ENCODE data around the gene NUDT14. TPM values are rescaled to one million over a fixed set of nuclear protein-coding genes. Genes with fewer than 3 reads are reported as not detected.

NUDT14 gene
- polyA plus RNA-seq, 1 donor from 2014 or later, result 55.0 TPM

GRCh38 chr14:105136401-105137322 lies 44.5 kb downstream of the NUDT14 start:
- H3K4me3 ChIP-seq (ENCODE audit: low read length), result no peak overlapping the region
- H3K79me2 ChIP-seq (replicated peaks; ENCODE audit: insufficient read depth, low read length), result no peaks in the 10 kb centered on the region
- no peaks in the 10 kb centered on the region for H3K27me3 ChIP-seq (ENCODE audit: insufficient read depth, low read depth, low read length)
- H3K27ac ChIP-seq (ENCODE audit: low read length), result no peak overlapping the region
- no peak overlapping the region for H2AFZ ChIP-seq (ENCODE audit: low read depth, low read length)
- H3K4me2 ChIP-seq (ENCODE audit: low read length), result no peak overlapping the region
- H3K9me2 ChIP-seq (ENCODE audit: insufficient read depth, low read length), result no peaks in the 10 kb centered on the region
- H3K9me3 ChIP-seq (ENCODE audit: low read length), result peaks cover 13% of the 10 kb centered on the region
- no peaks in the 10 kb centered on the region for H4K20me1 ChIP-seq (ENCODE audit: insufficient read depth)
- H3F3A ChIP-seq (ENCODE audit: insufficient read depth, low read length, poor library complexity, severe bottlenecking), result no peaks in the 10 kb centered on the region
- H3K9ac ChIP-seq (ENCODE audit: low read length), result no peak overlapping the region
- TF ChIP-seq CTCF (IDR thresholded peaks at IDR 0.05; ENCODE audit: poor library complexity, severe bottlenecking) (no peak), REST (IDR thresholded peaks at IDR 0.05; ENCODE audit: borderline replicate concordance) (no peak), TAF1 (IDR thresholded peaks at IDR 0.05; ENCODE audit: low read depth) (no peak), RAD21 (conservative IDR thresholded peaks at IDR 0.05) (no peak), POLR2AphosphoS5 (IDR thresholded peaks at IDR 0.05) (no peak), SMC3 (conservative IDR thresholded peaks at IDR 0.05; ENCODE audit: poor library complexity) (no peak), MXI1 (conservative IDR thresholded peaks at IDR 0.05; ENCODE audit: poor library complexity, severe bottlenecking) (no peak), EZH2 (IDR thresholded peaks at IDR 0.05; ENCODE audit: borderline replicate concordance, insufficient read depth, low read length, poor library complexity, severe bottlenecking) (no peak), EP300 (conservative IDR thresholded peaks at IDR 0.05; ENCODE audit: poor library complexity, severe bottlenecking) (no peak)
- no peaks in the 10 kb centered on the region for H3K36me3 ChIP-seq (ENCODE audit: insufficient read depth, low read length)

- Histone ChIP-seq H3K4me2 (ENCODE audit: low read length) (no peak overlapping the region), H3K9me2 (ENCODE audit: insufficient read depth, low read length) (no peaks in the 10 kb centered on the region), H3K79me2 (replicated peaks; ENCODE audit: insufficient read depth, low read length) (no peaks in the 10 kb centered on the region), H3K27me3 (ENCODE audit: insufficient read depth, low read depth, low read length) (no peaks in the 10 kb centered on the region), H3K9ac (ENCODE audit: low read length) (no peak overlapping the region), H2AFZ (ENCODE audit: low read depth, low read length) (no peak overlapping the region), H4K20me1 (ENCODE audit: insufficient read depth) (no peaks in the 10 kb centered on the region), H3K27ac (ENCODE audit: low read length) (no peak overlapping the region), H3K9me3 (ENCODE audit: low read length) (peaks cover 13% of the 10 kb centered on the region), H3K4me3 (ENCODE audit: low read length) (no peak overlapping the region), H3K36me3 (ENCODE audit: insufficient read depth, low read length) (no peaks in the 10 kb centered on the region), H3F3A (ENCODE audit: insufficient read depth, low read length, poor library complexity, severe bottlenecking) (no peaks in the 10 kb centered on the region)
- TF ChIP-seq EZH2 (IDR thresholded peaks at IDR 0.05; ENCODE audit: borderline replicate concordance, insufficient read depth, low read length, poor library complexity, severe bottlenecking) (no peak), EP300 (conservative IDR thresholded peaks at IDR 0.05; ENCODE audit: poor library complexity, severe bottlenecking) (no peak), REST (IDR thresholded peaks at IDR 0.05; ENCODE audit: borderline replicate concordance) (no peak), POLR2AphosphoS5 (IDR thresholded peaks at IDR 0.05) (no peak), TAF1 (IDR thresholded peaks at IDR 0.05; ENCODE audit: low read depth) (no peak), MXI1 (conservative IDR thresholded peaks at IDR 0.05; ENCODE audit: poor library complexity, severe bottlenecking) (no peak), RAD21 (conservative IDR thresholded peaks at IDR 0.05) (no peak), SMC3 (conservative IDR thresholded peaks at IDR 0.05; ENCODE audit: poor library complexity) (no peak), CTCF (IDR thresholded peaks at IDR 0.05; ENCODE audit: poor library complexity, severe bottlenecking) (no peak)
Measured at GRCh38 chr14:105135700-105136395, 45.3 kb downstream of the NUDT14 start.

Data from neural cell (in vitro differentiated cells).